Measurements from ENCODE around the gene GDF10.

DNA sequence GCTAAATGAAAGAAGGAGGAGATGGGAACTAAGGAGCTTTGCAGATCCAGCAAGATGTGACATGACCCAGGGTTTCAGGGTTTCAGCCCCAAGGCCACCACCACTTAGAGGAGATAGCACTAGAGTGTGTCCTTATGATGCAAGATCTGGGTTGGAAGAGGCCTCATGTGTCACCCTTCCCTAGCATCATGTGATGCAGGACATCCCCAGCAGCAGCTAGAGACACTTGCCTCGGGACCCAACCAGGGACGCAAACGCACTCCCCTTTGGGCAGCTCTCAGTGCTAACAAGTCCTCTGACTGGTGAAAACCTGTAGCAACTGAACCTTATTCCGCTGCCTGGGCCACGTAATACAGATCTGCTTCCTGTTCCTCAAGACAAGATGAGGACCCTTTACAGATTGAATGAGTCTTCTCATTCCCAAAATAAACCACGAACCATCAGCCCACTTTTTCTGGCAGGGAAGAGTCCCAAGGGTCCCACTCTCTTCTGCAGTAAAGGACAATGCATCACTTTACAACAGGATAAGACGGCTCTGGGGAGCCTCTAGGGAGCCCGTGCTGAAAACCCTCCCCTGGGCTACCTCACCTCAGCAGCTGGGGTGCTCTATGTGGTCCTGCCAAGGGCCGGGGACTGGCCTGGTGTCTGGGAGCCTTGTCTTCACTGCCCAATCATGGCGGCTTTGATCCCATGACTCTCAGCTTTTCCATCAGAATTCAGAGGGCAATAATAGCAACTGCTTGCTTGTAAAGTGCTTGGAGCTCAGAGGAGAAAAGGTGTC is 44.8 kb upstream of the GDF10 start:
- TF ChIP-seq, protein P1, sequence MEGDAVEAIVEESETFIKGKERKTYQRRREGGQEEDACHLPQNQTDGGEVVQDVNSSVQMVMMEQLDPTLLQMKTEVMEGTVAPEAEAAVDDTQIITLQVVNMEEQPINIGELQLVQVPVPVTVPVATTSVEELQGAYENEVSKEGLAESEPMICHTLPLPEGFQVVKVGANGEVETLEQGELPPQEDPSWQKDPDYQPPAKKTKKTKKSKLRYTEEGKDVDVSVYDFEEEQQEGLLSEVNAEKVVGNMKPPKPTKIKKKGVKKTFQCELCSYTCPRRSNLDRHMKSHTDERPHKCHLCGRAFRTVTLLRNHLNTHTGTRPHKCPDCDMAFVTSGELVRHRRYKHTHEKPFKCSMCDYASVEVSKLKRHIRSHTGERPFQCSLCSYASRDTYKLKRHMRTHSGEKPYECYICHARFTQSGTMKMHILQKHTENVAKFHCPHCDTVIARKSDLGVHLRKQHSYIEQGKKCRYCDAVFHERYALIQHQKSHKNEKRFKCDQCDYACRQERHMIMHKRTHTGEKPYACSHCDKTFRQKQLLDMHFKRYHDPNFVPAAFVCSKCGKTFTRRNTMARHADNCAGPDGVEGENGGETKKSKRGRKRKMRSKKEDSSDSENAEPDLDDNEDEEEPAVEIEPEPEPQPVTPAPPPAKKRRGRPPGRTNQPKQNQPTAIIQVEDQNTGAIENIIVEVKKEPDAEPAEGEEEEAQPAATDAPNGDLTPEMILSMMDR (IDR thresholded peaks at IDR 0.05), result no peak
- no peak for TF ChIP-seq POLR2A (IDR thresholded peaks at IDR 0.05)
